ENCODE data around the gene KIF1C.

KIF1C gene

DNA sequence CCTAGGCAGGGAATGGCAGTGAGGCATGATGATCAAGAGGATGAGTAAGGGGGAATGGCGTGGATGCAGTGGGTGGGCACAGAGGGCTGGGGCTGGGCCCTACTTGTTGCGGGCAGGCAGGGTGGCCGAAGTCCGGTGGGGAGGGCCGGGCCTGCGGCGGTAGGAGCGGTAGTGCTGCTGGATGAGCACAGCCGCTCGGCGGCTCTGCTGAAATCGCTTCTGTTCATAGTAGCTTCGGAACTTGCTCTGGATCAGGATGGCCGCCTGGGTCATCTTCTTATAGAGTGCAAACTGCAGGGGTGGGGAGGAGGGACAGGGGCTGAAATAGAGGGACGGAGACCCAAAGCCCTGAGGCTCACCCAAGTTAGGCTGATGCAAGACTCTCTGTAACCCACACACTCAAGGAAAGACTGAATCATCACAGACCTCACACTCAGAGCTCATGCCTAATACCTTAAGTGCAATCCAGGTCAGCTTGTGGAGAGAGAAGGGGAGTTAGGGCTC lies 28.7 kb upstream of the KIF1C start:
- peak; percentile 35 for DNase-seq

DNA sequence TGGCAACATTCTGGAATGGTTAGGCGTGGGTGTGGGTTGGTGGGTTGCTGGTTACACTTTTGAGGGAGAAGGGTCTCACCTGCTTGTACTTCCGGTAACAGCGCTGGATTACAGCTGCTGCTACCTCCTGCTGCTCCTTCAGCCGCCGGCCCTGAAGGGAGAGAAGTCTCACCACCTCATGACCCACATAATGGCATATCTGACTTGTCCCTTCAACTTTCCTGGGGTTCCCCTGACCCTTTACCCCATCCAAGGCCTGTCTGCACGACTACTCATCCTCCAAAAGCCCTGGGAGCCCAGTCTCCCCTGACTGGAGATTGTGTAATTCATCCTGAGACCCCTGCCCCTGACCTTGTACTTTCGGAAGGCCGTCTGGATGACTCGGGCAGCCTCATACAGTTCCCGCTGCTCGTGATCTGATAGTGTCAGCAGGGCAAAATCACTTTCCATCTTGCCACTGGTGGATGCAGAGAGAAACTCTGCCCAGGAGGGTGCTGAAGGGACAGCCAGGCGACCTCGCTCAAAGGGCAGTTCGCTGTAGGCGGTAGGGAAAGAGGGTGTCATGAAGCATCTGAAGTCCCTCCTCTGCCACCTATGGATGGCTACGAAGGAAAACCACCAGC lies 28.1 kb upstream of the KIF1C start:
- no peak for DNase-seq

DNA sequence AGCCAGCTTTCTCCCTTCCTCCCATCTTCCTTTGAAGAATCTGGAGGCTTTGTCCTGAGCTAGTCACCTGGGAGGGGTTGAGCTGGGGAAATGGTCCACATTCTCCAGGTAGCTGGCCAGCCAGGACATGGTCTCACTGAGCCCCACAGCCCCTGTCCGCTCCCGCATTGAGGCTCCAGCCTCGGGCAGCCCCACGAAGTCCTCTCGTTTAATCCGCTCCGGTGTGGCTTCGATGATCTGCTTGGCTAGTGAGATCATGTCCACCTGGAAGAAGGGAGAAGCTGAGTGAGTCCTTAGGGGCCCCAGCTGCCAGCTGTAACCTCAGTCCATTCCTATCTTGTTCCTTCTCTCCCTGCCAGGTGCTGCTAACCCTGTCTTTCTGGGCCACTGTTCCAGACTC lies 27.5 kb upstream of the KIF1C start:
- DNase-seq: no peak

DNA sequence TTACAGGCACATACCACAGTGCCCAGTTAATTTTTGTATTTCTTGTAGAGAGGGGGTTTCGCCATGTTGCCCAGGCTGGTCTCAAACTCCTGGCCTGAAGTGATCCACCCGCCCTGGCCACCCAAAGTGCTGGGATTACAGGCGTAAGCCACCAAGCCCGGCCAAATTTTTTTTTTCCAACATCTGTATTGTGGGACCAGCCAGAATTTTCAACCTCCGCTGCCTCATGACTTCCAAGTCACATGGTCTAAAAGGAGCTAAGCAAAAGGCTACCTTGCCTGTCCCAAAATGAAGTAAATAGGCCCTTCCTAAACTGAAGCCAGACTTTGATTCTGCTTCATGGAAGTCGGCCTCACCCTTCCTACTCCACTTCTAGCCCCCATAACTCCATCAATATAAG lies 25.9 kb upstream of the KIF1C start:
- no peak for DNase-seq

DNA sequence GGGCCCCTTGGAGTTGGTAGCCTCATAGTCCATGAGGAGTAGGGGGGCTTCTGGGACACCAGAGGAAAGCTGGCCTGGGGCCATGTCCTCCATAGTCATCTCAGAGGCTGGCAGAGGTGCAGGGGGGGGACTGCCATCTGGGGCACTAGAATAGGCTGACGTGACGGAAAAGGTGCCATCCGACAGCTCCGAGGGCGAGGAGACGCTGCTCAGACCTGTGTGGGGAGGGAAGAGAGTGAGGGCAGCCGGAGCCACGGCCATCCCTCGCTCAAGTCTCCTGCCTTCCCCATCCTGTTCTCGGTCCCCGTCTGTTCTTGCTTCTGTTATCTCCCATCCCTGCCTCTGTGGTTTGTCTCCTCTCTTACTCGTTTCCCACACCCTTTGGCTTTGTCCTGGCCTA lies 25.4 kb upstream of the KIF1C start:
- no peak for DNase-seq

DNA sequence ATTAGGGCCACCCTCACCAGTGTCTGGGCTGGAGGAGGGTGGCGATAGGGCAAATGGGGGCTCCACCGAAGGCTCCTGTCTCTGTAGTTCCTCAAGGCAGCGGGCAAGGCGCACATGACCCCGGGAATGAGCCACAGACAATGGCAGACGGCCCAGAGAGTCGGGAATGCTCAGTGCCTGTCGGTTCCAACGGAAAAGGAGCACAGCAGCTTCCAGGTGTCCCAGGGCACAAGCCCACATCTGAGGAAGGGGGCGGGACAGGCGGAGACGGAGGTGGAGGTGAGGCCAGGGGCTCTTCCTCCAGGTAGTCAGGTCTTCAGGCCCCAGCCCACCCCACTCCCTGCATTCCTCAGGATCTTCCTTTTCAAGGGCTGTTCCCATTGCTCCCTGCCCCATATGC lies 25.0 kb upstream of the KIF1C start:
- DNase-seq: no peak

DNA sequence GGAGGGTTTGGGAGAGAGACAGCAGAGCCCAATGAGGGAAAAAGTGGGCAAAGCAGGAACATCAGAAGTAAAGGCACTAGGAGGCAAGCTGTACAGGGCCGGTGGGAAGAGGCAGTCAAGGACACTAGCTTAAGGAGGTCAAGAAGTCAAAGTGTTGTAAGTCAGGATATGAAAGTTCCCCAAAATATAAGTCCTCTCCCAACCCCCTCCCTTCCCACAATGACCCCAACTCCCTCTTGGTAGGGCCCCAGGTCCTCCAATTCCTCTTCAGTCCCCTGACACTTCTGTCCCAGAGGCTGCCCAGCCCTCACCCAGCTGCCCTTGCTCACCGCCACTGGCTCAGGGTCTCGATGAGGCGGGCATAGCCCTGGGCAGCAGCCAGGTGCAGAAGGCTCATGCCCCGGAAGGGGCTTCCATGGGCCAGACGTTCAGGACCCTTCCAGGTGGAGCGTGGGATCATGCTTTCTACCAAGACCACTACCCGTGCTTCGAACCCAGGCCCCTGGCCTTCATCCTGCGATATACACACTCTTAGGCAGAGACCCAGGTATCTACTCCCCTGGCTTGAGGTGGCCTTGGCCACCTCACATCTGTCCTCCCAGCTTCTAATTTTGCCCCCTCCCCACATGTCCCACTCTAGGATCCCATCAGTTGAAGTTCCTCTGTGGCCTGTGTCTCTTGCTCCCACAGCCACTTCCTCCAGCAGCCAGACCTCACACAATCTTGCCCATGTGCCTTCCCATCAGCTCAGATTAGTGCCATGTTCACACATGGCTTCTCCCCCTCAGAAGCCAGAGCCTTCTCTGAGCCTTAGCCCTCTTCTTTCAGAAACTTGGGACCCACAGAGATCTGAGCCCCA lies 24.3 kb upstream of the KIF1C start:
- no peak for DNase-seq

DNA sequence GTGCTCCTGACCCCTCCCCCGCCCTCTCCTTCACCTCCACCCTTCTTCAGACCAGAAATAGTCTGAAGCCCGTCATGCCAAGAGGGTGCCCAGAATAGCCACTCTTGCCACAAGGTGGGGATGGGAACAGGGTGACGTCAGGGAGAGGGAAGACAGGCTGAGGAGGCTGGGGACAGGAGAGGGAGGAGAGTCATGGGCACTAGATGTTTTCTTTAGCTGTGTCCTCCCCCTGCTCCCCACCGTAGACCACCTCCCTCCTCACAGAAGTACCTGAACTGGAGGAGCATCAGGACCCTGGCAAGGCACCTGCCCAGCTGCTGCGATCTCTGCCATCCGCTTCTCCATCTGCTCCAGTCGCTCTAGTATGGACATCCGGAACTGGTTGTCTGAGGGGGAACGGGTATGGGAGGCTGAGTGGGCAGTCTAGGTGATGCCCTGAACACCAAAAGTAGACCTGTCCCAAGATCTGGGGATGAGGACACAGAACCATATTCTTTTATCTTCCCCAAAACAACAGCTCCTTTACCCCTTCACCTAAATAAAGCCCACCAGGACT lies 23.6 kb upstream of the KIF1C start:
- DNase-seq: no peak

DNA sequence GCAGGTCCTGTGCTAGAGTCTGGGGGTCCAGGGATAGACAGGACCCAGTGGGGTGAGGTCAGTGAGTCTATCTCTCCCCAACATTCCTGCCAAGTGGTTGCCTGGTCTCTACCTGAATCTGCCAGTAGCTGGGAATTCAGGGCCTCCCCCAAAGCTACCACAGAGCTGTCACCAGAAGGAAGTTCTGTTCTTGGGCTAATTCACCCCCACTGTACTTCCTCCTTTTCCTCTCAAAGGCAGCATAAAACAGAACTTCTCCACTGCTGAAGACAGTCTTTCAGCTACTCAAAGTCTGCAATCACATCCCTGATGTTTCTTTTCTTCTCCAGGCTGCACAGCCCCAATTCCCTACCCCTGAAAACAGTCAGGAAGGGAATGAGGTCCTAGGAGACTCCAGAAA lies 19.0 kb upstream of the KIF1C start:
- DNase-seq: no peak

DNA sequence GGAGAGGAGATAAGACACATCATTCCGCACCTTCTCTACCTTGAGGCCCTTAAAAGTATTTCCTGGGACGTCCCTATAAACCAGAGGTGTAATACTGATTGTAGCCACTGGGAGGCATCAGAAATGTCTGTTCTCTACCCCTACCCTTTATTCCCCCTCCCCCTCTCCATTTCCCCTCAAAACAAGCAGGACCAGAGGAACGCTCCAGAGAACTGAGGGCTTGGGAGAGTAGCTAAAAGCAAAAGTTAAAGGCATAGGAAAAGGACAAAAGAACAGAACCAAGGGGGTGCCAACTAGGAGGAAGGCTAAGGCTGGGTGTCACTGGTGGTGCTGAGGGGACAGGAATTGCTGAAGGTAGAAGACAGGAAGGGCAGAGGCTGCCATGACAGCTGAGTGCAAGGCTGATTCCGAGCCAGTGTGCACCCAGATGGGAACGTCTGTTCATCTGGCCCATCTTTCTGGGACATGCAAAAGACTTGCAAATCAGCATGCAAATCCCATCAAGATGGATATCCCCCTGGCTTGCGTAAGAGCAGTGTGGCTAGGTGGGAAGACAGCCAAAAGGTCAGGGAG lies 17.0 kb upstream of the KIF1C start:
- DNase-seq: peak; percentile 93

DNA sequence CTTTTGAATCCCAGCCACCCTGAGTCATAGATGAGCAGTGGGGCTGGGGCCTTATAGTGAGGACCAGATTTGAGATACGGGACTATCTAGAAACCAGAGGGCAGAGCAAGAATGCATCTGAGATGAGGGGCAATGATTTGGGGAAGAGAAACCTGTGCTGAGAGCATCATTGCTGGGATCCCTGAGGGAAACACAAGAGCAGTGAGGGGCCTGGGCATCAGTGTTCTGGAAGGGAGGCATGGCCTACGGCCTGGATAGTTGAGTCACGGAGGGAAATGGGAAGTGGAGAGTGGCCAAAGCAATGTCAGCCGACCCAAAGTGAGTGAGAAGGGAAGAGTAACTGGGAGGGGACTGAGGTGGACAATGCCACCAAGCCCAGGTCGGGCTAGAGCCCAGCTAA lies 15.4 kb upstream of the KIF1C start:
- no peak for DNase-seq

DNA sequence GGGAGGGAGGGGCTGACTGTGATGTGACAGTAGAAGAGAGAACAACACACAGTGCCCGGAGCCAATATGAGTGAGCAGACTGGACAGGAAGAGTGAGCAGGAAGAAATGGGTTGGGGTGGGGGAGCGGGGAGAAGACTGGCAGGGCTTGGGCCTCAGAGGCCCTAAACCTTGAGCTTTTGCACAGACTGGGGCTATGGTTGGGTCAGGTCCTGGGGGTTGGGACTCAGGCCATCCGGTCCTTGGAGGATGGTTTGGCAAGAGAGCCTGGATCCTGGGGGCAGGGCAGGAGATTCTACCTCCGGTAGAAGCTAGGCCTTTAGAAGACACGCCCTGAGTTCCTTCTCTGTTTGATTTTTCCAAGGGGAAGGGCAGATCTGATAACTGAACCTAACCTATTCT lies 11.3 kb upstream of the KIF1C start:
- no peak for DNase-seq

DNA sequence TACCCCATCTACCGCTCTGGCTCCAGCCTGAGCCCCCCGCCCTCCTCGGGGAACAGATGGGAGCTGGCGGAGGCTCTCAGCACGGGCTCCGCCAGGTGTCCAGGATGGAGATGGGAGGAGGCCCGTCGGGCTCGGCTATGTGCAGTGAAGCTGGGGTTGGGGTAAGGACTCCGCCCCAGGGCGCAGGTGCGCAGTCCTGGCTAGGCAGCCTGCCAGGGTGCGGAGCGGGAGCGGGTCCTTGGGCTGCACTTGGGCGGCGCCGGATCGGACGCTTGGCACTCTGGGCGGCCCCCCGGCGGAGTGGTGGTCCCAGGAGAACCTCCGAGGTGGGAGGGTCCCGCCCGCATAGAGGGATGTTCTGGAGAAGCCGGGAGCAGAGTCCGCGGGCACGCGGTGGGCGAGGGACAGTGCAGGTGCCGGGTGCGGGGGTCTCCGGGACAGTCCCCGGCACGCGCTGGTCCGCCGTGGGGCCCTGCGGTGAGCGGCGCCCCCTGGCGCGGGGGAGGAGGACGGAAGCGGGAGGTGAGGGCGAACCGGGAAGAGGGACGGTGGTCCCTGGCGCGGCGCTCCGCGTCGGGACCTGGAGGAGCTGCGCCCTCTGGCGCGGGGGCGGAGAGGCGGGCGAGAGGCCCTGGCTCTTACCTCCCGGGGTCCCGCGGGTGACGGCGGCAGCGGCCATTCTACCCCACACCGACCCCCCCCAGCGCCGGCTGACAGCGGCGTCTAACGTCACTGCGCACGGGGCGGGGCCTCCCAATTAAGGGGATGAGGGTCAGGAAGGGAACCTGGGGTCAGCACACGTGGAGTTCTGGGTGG lies 10.6 kb upstream of the KIF1C start, which contains the start of gene CAMTA2:
CAMTA2 (minus strand) TSS at position 725 of the 816 bp plus-strand sequence. CDS start 1,453 bp downstream, outside the sequence.
- DNase-seq: peak; percentile 92

DNA sequence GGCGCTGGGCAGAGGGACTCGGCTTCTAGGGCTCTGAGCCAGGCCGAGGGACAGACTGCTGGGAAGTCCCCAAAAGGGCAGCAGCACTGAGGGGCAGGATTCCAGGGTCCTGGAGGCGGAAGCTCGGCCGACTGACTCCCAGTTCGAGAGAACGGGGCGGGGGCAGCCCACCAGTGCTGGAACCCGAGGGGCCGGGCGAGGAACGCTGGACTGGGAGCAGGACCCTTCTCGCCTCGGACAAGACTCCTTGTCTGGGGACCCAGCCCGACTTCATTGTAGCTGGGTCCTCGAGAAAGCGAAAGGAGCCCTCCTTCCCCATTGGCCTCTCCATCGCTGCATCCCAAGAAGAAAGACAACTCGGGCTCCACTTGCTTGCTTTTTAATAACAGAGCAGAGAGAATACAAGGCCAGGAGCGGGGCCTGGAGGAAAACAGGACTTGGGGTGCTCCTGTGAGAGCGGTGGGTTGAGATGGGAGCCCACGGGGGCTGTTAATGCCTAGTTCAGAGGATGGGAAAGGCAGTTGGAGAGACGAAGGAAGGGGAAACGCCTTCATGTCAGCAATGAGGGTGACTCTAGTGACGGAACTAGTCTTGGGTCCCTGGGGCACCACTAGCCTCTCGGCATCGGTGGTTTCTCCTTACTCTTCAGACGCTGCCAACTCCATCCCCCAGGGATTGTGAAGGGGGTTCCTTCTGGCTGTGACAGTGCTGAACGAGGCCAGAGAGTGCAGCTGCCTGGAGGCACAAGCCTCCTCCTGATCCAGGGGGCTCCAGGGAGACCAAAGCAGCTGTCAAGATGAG lies 9.8 kb upstream of the KIF1C start:
- DNase-seq: no peak

DNA sequence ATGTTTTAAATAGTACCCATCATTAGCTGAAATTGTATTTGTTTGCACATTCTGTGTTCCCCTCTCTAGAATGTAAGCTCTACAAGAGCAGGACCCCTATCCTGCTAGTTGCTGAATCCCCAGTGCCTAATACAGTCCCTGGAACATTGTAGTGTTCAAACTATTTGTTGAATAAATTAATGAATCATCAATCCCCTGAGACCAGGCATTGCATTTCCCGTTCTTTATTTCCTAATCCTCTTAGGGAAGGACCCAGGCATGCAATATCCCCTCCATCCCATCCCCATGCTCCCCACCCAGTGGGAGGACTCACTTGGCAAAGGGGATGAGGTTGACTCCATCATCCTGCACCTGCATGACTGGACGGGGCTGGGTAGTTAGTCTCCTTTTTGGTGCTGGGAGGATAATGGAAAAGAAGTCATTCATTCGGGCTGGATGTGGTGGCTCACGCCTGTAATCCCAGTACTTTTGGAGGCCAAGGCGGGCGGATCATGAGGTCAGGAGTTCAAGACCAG lies 3.6 kb upstream of the KIF1C start:
- DNase-seq: no peak

DNA sequence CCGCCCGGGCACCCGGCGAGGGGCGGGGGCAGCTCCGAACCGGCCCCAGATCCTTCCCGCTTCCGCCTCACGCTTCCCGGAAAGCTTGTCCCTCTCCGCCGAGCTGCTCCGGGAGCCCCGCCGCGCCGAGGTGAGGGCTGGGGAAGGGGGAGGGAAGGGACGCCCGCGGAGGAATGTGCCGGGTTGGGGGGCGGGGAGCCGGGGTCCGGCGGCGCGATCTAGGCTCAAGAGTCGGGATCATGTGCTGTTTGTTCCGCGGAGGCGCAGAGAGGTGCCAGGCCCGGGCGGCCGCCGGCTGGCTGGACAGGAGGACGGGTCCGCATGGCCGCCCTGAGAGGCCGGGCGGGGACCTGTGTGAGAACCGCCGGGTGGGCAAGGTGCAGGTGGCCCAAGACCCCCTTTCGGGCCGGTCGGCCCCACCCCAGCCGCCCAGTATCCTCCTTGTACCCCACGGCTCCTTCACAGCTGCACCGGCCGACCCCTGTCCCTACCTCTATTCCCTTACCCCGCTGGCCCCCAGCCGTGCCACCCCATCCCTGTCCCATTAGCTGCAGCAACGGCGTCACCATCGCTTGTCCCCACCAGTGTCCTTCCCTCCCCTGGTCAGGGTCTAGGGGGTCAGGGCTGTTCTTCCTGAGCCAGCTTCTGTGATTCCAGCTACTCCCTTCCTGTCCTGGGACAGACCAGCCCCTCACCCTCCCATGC lies 429 bp downstream of the KIF1C start:
- peak; percentile 78 for DNase-seq

DNA sequence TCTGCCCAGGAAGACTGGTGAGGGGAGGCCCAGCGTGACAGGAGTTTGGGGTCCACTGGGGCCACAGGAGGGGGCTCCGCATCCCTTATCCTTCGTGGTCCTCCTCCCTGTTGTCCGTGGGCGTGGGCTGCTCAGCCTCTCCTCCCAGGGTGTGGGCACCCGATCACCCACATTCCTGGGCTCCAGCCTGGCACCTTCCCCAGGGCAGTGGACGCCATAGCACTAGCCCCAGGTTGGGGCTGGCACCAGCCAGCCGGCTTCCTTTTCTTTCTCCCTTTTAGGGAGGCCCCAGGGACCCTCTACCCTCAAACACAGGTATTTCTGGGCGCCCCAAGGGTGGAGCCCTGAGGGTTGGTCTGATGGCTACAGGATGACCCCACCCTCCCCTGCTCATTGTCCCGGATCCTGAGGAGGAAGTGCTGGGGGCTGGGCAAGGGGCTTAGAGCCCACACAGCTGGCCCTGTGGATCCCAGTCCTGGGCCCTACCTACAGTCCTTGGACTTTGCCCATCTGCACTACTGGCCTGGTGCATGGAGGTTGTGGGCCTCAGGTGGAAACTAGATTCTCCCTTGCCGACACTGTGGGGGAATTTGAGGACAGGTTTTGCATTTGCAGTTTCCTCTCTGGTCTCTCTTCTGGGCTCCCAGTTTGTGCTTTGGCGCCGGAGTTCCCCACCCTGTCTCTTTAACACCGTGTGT lies 1.1 kb downstream of the KIF1C start:
- DNase-seq: no peak

DNA sequence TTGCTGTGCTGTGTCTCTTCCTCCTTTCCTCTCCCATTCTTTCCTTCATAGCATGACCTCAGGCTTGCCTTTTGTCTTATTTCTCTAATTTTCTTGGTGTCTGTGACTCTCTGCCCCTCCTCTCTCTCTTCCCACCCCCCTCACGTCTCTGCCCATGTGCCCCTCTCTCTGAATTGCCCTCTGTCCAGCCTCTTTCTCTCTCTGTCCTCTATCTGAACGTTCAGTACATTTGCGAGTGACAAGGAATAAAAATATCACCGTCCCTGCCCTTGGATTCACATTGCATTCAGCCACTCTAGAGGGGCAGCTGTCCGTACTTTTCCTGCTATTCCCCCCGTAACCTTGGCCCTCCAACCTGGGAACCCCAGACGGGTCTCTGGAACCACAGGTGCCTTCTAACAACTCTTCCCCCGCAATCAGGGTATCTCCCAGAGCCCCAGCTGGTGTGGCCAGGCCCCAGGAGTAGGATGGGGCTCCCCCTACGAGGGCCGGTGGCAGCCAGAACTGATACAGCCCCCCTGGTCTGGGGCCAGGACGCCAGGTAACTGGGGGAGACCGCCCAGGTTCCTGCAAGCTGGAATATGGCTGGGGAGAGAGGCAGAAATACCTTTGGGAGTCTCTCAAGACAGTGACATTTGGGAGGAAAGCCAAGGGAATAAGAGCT lies 1.8 kb downstream of the KIF1C start:
- no peak for DNase-seq

DNA sequence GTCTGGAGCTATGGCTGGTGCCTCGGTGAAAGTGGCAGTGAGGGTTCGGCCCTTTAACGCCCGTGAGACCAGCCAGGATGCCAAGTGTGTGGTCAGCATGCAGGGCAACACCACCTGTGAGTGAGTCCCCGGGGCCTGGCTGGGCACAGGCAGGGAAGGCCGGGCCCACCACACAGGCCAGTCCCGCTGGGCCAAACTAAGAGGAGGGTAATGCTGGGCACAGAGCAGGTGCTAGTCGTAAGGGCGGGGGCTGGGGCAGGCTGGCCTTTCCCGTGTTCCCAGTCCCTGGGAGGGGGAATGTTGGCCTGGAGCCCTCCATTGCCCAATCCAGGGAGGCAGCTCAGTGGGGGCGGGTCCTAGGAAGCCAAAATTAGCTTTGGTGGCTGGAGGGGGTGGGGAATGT lies 2.5 kb downstream of the KIF1C start:
- DNase-seq: no peak

All from eye (tissue), 1 donor.